CD4-positive, alpha-beta T cell treated with Interleukin-6 for 4 hours (primary cell): ENCODE measurements around the gene CNOT3.
A peak's percentile ranks its signal among the peaks of the same experiment; 100 is the strongest.
"Not testable (repeated sequence)": the region's sequence is repeated elsewhere in the genome, so short reads cannot be mapped to it uniquely, and the experiment has no call there.

Experiments
- DNase-seq: peaks from one replicate; pipeline ENCODE4 v3.0.0-alpha.2; 2020; ENCODE audit warnings: mixed read lengths

CNOT3 gene

DNA sequence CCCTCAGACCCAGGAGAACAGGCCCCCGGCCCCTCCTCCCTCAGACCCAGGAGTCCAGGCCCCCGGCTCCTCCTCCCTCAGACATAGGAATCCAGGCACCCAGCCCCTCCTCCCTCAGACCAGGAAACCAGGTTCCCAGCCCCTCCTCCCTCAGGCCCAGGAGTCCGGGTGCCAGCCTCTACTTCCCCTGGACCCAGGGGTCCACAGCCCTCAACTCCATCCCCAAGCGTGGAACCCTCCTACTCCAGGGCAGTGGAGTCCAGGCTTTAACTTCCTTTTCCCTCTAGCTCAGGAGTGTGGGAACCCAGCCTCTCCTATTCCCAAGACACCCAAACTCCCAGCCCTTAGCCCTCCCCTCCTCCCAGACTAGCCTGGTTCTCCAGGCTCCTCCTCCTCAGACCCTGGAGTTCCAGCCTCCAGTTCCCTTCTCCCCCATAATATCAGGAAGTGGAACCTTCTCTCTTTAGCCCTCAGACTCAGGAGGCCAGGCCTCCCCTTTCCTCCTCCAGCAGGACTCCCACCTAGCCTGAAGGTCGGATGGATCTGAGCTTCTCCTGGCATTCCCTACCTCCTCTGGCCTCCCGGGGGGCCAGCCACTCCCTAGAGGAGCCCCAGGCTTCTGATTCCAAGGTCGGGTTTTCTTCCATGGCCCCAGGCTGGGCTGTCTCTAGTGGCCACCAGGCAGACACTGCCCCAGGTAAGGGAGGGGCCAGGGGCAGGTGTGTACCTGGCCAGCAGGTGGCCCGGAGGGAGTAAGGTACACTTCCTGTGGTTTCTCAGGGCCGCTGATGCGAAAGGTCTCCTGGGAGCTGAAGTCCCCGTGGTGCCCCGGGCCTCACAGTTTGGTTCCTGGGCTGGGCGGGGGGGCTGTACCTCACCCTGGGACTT, 35.2 kb downstream of the CNOT3 start, which contains the start of gene TMC4:
Gene TMC4 (minus strand): TSS at position 690 of the 888 bp plus-strand sequence. CDS start 43 bp downstream, at position 647.
- DNase-seq, result peak; percentile 20

GRCh38 chr19:54173359-54173699, 35.8 kb downstream of the CNOT3 start:
- no peak for DNase-seq

DNA sequence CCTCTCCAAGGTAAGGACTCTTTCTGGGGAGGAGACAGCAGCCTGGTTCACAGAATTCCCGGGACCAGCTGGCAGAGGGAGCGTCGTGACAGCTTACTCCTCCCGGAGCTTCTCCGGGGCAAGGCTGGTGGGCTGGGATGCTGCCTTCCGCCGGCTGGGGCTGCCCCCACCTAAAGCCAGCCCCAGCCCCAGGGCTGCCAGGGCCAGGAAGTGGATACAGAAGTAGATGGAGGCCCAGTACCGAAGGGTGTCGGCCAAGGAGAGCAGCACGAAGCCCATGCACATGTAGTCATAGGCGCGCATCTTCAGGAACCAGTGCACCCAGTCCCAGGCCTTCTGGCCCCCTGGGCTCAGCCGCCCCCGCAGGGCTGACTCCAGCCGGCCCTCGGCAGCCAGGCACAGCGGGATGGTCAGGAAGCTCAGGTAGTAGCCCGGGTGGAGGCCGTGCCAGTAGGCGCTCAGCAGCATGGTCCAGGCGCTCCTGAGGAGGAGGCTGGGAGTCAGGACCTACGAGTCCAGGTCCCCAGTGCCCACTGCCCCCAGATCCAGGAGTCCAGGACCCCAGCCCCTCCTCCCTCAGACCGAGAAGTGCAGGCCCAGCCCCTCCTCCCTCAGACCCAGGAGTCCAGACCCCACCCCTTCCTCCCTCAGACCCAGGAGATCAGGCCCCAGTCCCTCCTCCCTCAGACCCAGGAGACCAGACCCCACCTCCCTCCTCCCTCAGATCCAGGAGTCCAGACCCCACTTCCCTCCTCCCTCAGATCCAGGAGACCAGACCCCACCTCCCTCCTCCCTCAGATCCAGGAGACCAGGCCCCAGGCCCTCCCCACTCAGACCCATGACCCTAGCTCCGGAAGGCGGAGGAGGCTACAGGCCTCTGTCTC, 36.6 kb downstream of the CNOT3 start:
- DNase-seq, result no peak

- DNase-seq, result peak; percentile 44
Measured at GRCh38 chr19:54178581-54179261, 41.2 kb downstream of the CNOT3 start.

- DNase-seq, result no peak
Measured at GRCh38 chr19:54179262-54179852, 41.8 kb downstream of the CNOT3 start.

GRCh38 chr19:54179921-54180461, 42.4 kb downstream of the CNOT3 start:
- no peak for DNase-seq

- no peak for DNase-seq
Measured at GRCh38 chr19:54180691-54181091, 43.1 kb downstream of the CNOT3 start.

- not testable (repeated sequence) for DNase-seq
Measured at GRCh38 chr19:54181894-54182293, 44.3 kb downstream of the CNOT3 start.

DNA sequence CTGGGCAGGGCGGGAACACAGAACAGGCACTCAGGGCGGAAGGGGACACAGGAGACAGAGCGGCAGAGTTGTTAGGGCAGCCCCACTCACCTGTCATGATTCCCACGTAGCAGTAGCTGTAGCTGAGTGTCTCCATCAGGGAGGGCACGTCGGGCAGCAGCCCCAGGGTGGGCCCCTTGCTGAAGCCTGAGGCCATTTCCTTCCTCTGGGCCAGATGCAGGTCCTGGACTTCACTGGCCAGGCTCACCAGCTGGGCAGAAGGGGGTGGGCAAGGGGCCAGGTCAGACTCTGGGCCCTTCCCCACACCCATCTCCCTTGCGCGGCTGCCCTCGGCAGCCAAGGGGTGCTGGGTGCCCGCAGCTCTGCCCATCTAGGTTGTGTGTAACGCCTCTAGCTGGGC, 45.9 kb downstream of the CNOT3 start:
- no peak for DNase-seq

DNA sequence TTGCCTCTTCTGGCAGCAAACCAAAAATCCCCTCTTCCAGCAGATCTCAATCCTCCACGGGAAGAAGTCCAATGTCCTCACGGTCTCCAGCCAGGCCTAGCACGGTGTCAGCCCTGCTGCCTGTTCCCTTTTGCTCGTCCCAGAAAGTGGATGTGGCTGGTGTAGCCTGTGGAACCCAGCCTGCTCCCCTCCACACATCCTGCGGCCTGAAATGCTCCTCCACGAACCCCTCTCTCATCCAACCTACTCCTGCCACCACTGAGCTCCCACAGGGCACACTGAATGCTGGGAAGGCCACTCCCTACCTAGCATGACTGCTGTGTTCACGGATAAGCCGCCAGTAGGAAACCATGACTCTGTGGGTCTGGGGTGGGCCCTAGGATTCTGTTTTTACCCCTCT, 48.8 kb downstream of the CNOT3 start:
- no peak for DNase-seq

DNA sequence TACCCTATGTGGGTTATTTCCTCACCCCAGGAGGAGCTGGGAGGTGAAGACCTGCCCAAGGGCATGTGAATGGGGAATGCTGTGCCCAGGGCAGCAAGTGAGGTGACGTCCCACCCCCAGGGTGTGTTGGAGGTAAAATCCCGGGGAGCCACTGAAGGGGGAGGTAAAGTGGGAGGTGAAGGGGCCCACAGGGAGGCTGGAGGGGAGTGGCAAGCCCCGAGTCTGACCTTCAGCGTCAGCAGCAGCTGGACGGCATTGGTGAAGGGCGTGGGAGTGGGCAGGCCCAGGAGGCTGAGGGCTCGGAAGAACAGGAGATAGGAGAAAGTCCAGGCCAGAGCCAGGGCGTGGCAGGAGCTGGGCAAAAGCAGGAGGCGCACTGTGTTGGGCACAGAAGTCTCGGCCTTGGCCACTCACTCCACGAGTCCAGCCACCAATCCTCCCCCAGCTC, 49.4 kb downstream of the CNOT3 start:
- DNase-seq, result no peak

DNA sequence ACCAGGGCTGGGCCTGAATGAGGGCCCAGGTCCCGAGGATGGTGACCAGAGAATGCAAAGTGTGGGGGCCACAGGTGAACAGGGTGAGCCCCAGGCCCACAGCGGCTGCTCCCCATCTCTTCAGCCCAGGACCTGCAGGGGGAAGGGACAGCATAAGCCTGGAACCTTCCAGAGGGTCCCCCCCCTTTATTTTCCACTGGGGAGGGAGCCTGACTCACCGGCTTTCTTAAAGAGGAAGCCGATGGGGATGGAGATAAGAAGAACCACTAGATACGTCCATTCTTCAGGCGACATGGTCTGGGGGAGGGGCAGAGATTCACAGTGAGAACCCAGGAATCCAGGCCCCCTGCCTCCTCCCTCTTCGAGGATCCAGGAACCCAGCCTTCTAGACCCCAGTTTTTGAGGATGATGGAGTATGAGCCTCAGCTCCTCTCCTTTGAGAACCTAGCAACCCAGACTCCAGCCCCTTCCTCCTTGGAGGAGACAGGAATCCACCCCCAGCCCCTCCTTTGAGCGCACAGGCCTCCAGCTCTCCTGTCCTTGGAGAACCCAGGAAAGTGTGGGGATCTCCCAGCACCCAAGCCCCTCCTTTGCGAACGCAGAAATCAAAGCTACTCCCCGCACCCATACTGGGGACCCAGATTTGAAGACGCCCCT, 50.8 kb downstream of the CNOT3 start:
- peak; percentile 58 for DNase-seq

GRCh38 chr19:54189145-54189734, 51.7 kb downstream of the CNOT3 start, which contains the start of gene MBOAT7:
Gene MBOAT7 (minus strand): TSS chr19:54189580. CDS start chr19:54188508, 1,072 bp downstream.
- DNase-seq, result no peak

DNA sequence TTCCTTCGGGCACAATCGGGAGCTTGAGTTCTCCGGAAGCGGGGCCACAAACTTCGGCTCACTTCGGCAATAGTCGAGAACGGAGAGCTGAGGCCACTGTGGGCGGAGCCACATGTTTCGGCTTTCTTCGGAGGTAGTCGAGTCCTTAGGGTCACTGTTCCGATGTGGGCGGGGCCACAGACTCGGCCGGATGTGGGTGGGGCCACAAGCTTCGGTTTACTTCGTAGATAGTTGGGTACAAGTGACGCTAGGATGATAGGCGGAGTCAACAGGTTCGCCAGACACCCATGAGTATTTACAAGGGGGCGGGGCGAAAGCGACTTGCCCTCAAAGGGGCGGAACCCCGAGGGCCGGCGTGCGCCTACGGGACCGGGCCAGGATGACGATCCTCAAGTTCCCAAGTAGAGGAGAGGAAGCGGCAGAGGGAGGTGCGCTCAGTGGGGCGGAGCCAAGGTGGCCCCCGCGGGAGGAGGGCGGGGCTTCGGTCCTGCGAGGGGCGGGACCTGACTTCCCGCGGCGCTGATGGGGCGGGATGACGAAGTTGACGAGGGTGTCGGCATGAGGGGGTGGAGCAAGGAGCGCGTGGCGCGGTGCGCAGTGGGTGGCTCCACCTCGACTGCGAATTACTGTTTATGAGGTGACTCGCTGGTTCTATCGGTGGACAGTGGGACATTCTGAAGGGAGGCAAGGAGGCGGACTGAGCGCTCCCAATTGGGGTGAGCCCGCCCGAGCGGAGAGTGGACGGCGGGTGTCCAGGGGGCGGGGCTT, 52.4 kb downstream of the CNOT3 start:
- peak; percentile 100 for DNase-seq

DNA sequence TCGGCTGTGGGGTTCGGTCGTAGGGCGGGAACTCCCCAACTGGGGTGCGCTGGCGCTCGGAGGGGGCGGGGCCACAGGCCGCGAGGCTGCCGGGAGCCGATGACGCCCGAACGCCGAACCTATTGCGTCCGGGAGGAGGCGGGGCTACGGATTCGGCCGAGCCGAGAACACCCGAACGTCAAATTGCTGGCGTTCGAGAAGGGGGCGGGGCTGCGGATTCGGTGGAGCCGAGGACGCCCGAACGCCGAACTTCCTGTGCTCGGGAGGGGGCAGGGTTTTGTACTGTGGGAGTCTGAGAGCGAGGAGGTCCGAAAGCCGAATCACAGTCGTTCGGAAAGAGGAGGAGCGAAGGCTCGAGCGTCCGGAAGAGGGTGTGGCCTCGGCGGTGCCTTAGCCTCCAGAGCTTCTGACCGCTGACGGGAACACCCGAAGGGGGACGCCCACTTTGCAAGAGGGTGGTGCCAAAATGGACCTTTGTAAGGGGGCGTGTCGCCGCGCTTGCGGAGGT, 53.0 kb downstream of the CNOT3 start:
- peak; percentile 100 for DNase-seq

- DNase-seq, result peak; percentile 92
Measured at GRCh38 chr19:54191011-54191810, 53.6 kb downstream of the CNOT3 start, which contains the start of gene TSEN34. Gene TSEN34 (plus strand): TSS chr19:54191308. CDS start chr19:54191365, 57 bp downstream.

DNA sequence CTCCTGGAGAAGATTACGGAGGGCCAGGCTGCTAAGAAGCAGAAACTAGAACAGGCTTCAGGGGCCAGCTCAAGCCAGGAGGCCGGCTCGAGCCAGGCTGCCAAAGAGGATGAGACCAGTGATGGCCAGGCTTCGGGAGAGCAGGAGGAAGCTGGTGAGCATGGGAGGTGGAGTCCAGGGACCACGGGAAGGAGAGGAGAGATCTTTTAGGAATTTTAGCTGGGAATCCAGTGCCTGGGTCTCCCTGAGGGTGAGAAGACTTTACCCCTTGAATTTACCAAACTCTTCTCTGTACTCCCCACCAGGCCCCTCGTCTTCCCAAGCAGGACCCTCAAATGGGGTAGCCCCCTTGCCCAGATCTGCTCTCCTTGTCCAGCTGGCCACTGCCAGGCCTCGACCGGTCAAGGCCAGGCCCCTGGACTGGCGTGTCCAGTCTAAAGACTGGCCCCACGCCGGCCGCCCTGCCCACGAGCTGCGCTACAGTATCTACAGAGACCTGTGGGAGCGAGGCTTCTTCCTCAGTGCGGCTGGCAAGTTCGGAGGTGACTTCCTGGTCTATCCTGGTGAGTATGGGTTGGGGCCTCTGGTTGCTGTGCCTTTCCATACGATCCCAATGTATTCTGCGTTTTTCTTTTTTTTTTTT, 54.4 kb downstream of the CNOT3 start:
- DNase-seq, result no peak

DNA sequence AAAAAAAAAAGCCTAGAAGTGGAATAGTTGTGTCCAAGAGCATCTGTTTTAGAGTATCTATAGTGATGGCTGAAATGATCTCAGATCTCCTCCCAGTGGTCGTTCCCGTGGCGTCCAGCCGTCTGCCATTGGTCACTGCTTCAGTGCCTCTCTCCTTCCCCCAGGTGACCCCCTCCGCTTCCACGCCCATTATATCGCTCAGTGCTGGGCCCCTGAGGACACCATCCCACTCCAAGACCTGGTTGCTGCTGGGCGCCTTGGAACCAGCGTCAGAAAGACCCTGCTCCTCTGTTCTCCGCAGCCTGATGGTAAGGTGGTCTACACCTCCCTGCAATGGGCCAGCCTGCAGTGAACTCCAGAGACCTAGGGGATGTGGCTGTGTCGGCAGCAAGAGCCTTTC, 55.4 kb downstream of the CNOT3 start:
- no peak for DNase-seq

DNA sequence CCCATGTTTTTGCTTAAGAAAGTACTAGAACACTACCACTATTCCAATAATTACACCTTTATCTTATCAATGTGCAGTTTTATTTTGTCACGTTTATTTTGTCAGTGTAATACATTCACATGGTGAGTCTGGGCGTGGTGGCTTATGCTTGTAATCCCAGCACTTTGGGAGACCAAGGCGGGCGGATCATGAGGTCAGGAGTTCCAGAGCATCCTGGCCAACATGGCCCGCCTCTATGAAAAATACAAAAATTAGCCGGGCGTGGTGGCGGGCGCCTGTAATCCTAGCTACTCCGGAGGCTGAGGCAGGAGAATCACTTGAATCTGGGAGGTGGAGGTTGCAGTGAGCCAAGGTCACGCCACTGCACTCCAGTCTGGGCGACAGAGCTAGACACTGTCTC, 56.9 kb downstream of the CNOT3 start:
- not testable (repeated sequence) for DNase-seq
